ENCODE measurements around the gene DZIP1L. TPM values are rescaled to one million over a fixed set of nuclear protein-coding genes. Genes with fewer than 3 reads are reported as not detected.
"Not testable (repeated sequence)": the region's sequence is repeated elsewhere in the genome, so short reads cannot be mapped to it uniquely, and the experiment has no call there.

DZIP1L gene
- total and polyA plus RNA-seq, 4 donors, result 1.3 to 48.3 (median 18.4) TPM

DNA sequence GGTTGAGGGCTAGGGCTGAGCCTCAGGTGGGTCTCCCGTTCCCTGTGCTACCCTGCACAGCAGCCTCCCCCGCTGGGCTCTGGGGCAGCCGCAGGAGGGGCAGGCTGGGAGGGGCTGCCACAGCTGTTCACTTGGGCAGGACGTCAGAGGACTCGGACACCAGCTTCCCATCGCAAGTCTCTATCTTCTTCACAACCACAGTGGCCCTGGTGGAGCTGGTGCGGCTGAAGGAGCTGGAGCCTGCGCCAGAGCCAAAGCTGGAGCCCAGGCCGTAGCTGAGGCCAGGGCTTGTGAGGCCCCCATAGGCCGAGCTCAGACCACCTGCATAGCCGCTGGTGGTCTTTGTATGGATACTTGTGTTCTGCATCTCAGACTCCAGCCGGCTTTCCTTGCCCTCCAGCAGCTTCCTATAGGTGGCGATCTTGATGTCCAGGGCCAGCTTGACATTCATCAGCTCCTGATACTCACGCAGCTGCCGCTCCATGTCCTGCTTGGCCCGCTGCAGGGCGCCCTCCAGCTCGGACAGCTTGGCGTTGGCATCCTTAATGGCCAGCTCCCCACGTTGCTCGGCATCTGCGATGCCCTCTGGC lies 14.0 kb downstream of the DZIP1L start:
- H3K36me3 ChIP-seq (ENCODE audit: control insufficient read depth in 1 of 2, insufficient read depth in 2 of 2, low read length in 1 of 2); H3K27me3 ChIP-seq (ENCODE audit: control insufficient read depth in 1 of 2, insufficient read depth in 2 of 2, low read length in 1 of 2); H3K9me3 ChIP-seq (ENCODE audit: control insufficient read depth, low read length); ATAC-seq (ENCODE audit: low FRiP score); intact Hi-C loops (cut with DNase I); H3K4me3 ChIP-seq (ENCODE audit: low read length in 2 of 2); H3K27ac ChIP-seq (ENCODE audit: low read depth in 1 of 2, low read length in 2 of 2); DNase-seq; H3K4me1 ChIP-seq (ENCODE audit: control insufficient read depth in 1 of 2, insufficient read depth in 2 of 2, low read length in 2 of 2): not testable (repeated sequence)
- 73 to 82% methylated on average over 22 of the region's 22 CpGs for WGBS, 2 donors

DNA sequence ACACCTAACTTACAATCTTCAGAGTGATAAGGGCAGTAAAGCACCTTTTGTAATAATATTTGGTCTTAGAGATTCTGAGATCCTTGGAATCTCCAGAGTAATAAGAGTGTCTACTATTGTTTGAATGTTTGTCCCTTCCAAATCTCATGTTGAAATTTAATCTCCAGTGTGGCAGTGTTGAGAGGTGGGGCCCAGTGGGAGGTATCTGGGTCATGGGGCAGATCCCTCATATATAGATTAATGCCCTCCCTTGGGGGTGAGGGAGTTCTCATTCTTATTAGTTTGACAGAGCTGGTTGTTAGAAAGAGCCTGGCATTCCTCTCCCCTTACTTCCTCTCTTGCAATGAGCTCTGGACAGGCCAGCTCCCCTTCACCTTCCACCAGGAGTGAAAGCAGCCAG lies 16.0 kb downstream of the DZIP1L start:
- peaks cover 5 to 11% of the 10 kb centered on the region in 2 donors for H3K36me3 ChIP-seq (ENCODE audit: control insufficient read depth in 1 of 2, insufficient read depth in 2 of 2, low read length in 1 of 2)
- no peak overlapping the region for H3K4me3 ChIP-seq (ENCODE audit: low read length in 2 of 2)
- no peaks in the 10 kb centered on the region for H3K27me3 ChIP-seq (ENCODE audit: control insufficient read depth in 1 of 2, insufficient read depth in 2 of 2, low read length in 1 of 2)
- no peak overlapping the region for H3K27ac ChIP-seq (ENCODE audit: low read depth in 1 of 2, low read length in 2 of 2)
- H3K4me1 ChIP-seq (ENCODE audit: control insufficient read depth in 1 of 2, insufficient read depth in 2 of 2, low read length in 2 of 2), result no peaks in the 10 kb centered on the region
- no peak for ATAC-seq (ENCODE audit: low FRiP score)
- no peaks in the 10 kb centered on the region for H3K9me3 ChIP-seq (ENCODE audit: control insufficient read depth, low read length)
- intact Hi-C loops (cut with DNase I), result no loop called here
- DNase-seq, result no peak

DNA sequence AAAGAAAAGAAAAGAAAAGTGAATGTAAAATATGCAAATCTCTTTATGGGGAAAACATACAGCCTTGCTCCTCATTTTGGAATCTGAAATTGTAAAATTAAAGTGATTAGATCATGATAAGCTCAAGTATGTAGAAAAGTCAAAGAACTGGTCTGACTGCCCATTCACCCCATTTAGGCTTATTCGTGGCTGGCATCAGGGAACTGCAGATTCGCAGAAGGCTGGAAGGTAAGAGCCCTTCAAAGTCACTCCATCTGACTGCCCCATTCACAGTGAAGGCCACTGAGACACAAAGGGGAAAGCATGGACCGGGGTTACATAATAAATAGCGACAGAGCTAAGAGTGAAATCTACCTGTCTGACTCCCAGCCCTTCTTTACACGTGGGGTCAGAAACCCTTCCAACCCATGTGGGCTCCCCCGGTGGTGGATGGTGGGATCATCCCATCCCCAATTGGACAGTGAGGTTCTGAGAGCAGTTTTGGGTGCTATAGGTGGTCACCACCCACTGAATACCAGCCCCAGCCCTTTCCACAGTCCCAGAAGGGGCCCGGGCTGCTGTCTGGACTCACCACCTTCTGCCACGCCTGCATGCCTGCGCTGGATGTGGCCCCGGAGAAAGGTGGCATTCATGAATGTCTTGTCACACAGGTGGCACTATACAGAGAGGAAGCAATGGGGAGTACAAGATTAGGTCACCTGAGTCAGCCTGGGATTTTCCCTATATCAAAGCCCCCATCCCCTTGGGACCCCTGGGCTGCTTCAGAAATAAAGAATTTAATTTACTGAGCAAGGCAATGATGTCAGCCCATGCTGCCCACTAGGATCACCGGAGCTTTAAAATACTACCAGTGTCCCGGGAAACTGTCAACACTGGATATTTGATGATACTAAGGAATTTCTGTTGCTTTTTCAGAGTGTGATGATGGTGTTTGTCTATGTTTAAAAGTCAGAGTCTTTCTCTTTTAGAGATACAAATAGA lies 17.9 kb downstream of the DZIP1L start:
- Histone ChIP-seq H3K9me3 (ENCODE audit: control insufficient read depth, low read length) (no peaks in the 10 kb centered on the region), H3K27ac (ENCODE audit: low read depth in 1 of 2, low read length in 2 of 2) (no peak overlapping the region), H3K4me3 (ENCODE audit: low read length in 2 of 2) (no peak overlapping the region), H3K36me3 (ENCODE audit: control insufficient read depth in 1 of 2, insufficient read depth in 2 of 2, low read length in 1 of 2) (peaks cover 8 to 9% of the 10 kb centered on the region in 2 donors), H3K27me3 (ENCODE audit: control insufficient read depth in 1 of 2, insufficient read depth in 2 of 2, low read length in 1 of 2) (no peaks in the 10 kb centered on the region), H3K4me1 (ENCODE audit: control insufficient read depth in 1 of 2, insufficient read depth in 2 of 2, low read length in 2 of 2) (no peaks in the 10 kb centered on the region)
- ATAC-seq (ENCODE audit: low FRiP score), result no peak
- intact Hi-C loops (cut with DNase I), result no loop called here
- DNase-seq, result no peak
- WGBS, 2 donors, result 77 to 79% methylated on average over 12 of the region's 12 CpGs

DNA sequence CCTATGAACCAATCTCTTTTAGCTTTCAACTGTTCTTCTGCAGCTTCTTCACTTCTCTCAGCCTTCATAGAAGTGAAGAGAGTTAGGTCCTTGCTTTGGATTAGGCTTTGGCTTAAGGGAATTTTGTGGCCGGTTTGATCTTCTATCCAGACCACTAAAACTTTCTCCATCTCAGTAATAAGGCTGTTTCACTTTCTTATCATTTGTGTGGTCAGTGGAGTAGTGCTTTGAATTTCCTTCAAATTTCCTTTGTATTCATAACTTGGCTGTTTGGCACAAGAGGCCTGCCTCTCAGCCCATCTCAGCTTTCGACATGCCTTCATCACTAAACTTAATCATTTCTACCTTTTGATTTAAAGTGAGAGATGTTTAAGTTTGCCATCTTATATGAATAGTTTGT lies 21.7 kb downstream of the DZIP1L start:
- ATAC-seq (ENCODE audit: low FRiP score) (no peak), DNase-seq (no peak)
- H3K27me3 ChIP-seq (ENCODE audit: control insufficient read depth in 1 of 2, insufficient read depth in 2 of 2, low read length in 1 of 2), result no peaks in the 10 kb centered on the region
- no peaks in the 10 kb centered on the region for H3K9me3 ChIP-seq (ENCODE audit: control insufficient read depth, low read length)
- H3K4me1 ChIP-seq (ENCODE audit: control insufficient read depth in 1 of 2, insufficient read depth in 2 of 2, low read length in 2 of 2), result no peaks in the 10 kb centered on the region
- H3K4me3 ChIP-seq (ENCODE audit: low read length in 2 of 2), result no peak overlapping the region
- H3K36me3 ChIP-seq (ENCODE audit: control insufficient read depth in 1 of 2, insufficient read depth in 2 of 2, low read length in 1 of 2), result peaks cover 5 to 9% of the 10 kb centered on the region in 2 donors
- no peak overlapping the region for H3K27ac ChIP-seq (ENCODE audit: low read depth in 1 of 2, low read length in 2 of 2)
- intact Hi-C loops (cut with DNase I), result no loop called here
- WGBS, 2 donors, result 49% methylated on average over 2 of the region's 2 CpGs

DNA sequence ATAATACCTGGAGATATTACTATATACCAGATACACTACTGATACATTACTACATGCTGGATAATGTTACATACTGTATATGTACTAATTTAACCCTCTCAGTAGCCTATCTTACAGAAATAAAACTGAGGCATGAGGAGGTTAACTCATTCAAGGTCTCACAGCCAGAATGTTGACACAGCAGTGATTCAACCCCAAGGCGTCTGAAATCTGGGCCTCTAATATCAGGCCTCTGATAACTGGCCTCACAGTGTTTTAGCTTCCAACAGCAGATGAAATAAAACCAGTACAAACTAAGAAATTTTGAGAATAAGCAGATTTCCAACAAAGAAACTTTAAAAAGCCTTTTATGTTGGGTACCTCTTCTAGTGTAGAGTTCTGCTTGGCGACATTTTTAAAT lies 23.4 kb downstream of the DZIP1L start:
- ATAC-seq (ENCODE audit: low FRiP score), result no peak
- WGBS, 2 donors, result 51 to 55% methylated on average over 2 of the region's 2 CpGs
- intact Hi-C loops (cut with DNase I), result no loop called here
- Histone ChIP-seq H3K4me1 (ENCODE audit: control insufficient read depth in 1 of 2, insufficient read depth in 2 of 2, low read length in 2 of 2) (no peaks in the 10 kb centered on the region), H3K4me3 (ENCODE audit: low read length in 2 of 2) (no peak overlapping the region), H3K27ac (ENCODE audit: low read depth in 1 of 2, low read length in 2 of 2) (no peak overlapping the region), H3K27me3 (ENCODE audit: control insufficient read depth in 1 of 2, insufficient read depth in 2 of 2, low read length in 1 of 2) (no peaks in the 10 kb centered on the region), H3K9me3 (ENCODE audit: control insufficient read depth, low read length) (no peaks in the 10 kb centered on the region), H3K36me3 (ENCODE audit: control insufficient read depth in 1 of 2, insufficient read depth in 2 of 2, low read length in 1 of 2) (peaks cover 7 to 9% of the 10 kb centered on the region in 2 donors)
- DNase-seq, result no peak

DNA sequence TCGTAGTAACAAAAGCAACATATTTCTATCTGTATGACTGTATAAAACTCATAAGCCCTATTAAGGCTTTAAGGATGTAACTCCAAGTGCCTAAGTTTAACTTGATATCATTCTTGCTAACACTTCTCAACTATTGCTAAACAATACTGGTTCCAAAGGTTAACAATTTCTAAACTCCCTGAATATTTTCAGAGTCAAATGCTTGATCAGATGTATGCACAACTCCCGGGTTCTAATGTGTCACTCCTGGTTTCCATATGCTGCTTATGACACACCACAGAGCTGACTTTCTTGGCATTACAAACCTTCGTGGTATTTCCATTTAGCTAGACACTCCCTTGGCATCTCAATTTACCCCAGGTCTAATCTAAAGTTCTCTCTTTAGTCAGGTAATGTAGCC lies 26.3 kb downstream of the DZIP1L start:
- Histone ChIP-seq H3K9me3 (ENCODE audit: control insufficient read depth, low read length) (no peaks in the 10 kb centered on the region), H3K36me3 (ENCODE audit: control insufficient read depth in 1 of 2, insufficient read depth in 2 of 2, low read length in 1 of 2) (peaks cover 3 to 9% of the 10 kb centered on the region in 2 donors), H3K4me3 (ENCODE audit: low read length in 2 of 2) (no peak overlapping the region), H3K27ac (ENCODE audit: low read depth in 1 of 2, low read length in 2 of 2) (no peak overlapping the region), H3K27me3 (ENCODE audit: control insufficient read depth in 1 of 2, insufficient read depth in 2 of 2, low read length in 1 of 2) (no peaks in the 10 kb centered on the region), H3K4me1 (ENCODE audit: control insufficient read depth in 1 of 2, insufficient read depth in 2 of 2, low read length in 2 of 2) (no peaks in the 10 kb centered on the region)
- WGBS, 2 donors, result 57 to 59% methylated on average over 3 of the region's 3 CpGs
- intact Hi-C loops (cut with DNase I), result no loop called here
- no peak for DNase-seq
- ATAC-seq (ENCODE audit: low FRiP score), result no peak

DNA sequence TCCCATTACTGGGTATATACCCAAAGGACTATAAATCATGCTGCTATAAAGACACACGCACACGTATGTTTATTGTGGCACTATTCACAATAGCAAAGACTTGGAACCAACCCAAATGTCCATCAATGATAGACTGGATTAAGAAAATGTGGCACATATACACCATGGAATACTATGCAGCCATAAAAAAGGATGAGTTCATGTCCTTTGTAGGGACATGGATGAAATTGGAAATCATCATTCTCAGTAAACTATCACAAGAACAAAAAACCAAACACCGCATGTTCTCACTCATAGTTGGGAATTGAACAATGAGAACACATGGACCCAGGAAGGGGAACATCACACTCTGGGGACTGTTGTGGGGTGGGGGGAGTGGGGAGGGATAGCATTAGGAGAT lies 29.7 kb downstream of the DZIP1L start:
- H3K27me3 ChIP-seq (ENCODE audit: control insufficient read depth in 1 of 2, insufficient read depth in 2 of 2, low read length in 1 of 2); H3K4me1 ChIP-seq (ENCODE audit: control insufficient read depth in 1 of 2, insufficient read depth in 2 of 2, low read length in 2 of 2); intact Hi-C loops (cut with DNase I); DNase-seq; H3K4me3 ChIP-seq (ENCODE audit: low read length in 2 of 2); H3K27ac ChIP-seq (ENCODE audit: low read depth in 1 of 2, low read length in 2 of 2); ATAC-seq (ENCODE audit: low FRiP score); H3K9me3 ChIP-seq (ENCODE audit: control insufficient read depth, low read length): not testable (repeated sequence)
- WGBS, 2 donors, result 92 to 98% methylated on average over 1 of the region's 3 CpGs
- peaks cover 0 to 19% of the 10 kb centered on the region in 2 donors for H3K36me3 ChIP-seq (ENCODE audit: control insufficient read depth in 1 of 2, insufficient read depth in 2 of 2, low read length in 1 of 2)

DNA sequence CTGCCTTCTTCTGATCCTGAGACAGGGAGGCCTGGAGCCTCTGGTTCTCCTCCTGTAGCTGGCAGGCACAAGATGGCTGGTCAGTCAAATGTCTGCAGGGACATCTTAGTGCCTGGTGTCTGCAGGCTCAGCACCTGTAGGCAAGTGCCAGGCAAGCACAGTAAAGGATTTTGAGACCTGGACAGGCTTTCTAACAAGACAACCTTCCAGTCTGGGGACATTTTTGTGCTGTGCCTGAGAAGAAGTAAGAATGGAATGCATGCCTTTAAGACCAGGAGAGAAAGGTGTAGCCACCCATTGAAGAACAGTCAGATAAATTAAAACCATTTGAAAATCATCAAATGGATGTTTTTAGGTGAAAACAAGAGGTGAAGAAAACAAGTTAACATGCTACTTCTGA lies 31.2 kb downstream of the DZIP1L start:
- H3K4me3 ChIP-seq (ENCODE audit: low read length in 2 of 2), result no peak overlapping the region
- intact Hi-C loops (cut with DNase I), result no loop called here
- H3K36me3 ChIP-seq (ENCODE audit: control insufficient read depth in 1 of 2, insufficient read depth in 2 of 2, low read length in 1 of 2), result peaks cover 2 to 19% of the 10 kb centered on the region in 2 donors
- H3K27ac ChIP-seq (ENCODE audit: low read depth in 1 of 2, low read length in 2 of 2), result no peak overlapping the region
- no peaks in the 10 kb centered on the region for H3K4me1 ChIP-seq (ENCODE audit: control insufficient read depth in 1 of 2, insufficient read depth in 2 of 2, low read length in 2 of 2)
- DNase-seq, result no peak
- no peaks in the 10 kb centered on the region for H3K9me3 ChIP-seq (ENCODE audit: control insufficient read depth, low read length)
- no peaks in the 10 kb centered on the region for H3K27me3 ChIP-seq (ENCODE audit: control insufficient read depth in 1 of 2, insufficient read depth in 2 of 2, low read length in 1 of 2)
- ATAC-seq (ENCODE audit: low FRiP score), result no peak

DNA sequence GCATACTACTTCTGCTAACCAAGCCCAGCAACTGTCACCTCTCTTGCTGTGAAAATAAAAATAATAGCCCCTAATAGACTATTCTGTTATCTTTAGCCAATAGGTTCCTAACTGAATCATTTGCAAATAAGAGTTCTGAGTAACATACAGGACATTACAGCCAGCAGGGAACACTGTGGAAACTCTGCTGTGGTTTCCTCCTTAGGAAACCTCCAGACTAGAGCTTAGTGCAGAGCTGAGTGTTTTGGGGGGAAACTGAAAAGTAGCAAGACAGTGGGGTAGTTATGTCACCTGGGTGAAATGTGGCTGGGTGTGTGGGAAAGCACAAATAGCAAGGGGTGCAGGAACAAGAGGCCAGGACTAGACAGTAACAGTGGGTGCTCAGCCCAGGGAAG lies 32.4 kb downstream of the DZIP1L start:
- Histone ChIP-seq H3K9me3 (ENCODE audit: control insufficient read depth, low read length) (no peaks in the 10 kb centered on the region), H3K27ac (ENCODE audit: low read depth in 1 of 2, low read length in 2 of 2) (no peak overlapping the region), H3K4me3 (ENCODE audit: low read length in 2 of 2) (no peak overlapping the region), H3K27me3 (ENCODE audit: control insufficient read depth in 1 of 2, insufficient read depth in 2 of 2, low read length in 1 of 2) (no peaks in the 10 kb centered on the region), H3K4me1 (ENCODE audit: control insufficient read depth in 1 of 2, insufficient read depth in 2 of 2, low read length in 2 of 2) (no peaks in the 10 kb centered on the region), H3K36me3 (ENCODE audit: control insufficient read depth in 1 of 2, insufficient read depth in 2 of 2, low read length in 1 of 2) (peaks cover 5 to 17% of the 10 kb centered on the region in 2 donors)
- ATAC-seq (ENCODE audit: low FRiP score) (no peak), DNase-seq (no peak)
- intact Hi-C loops (cut with DNase I), result no loop called here
